Left ventricle myocardium inferior (tissue), 1 donor: ENCODE results near the gene MRTFB. TPM values are rescaled to one million over a fixed set of nuclear protein-coding genes. Genes with fewer than 3 reads are reported as not detected.

ENCODE experiments used
- DNase-seq: peaks from one replicate; pipeline ENCODE4 v3.0.0-alpha.2; 2020
- H3K27ac ChIP-seq: fragments of 200-600 bp; replicated peaks from 2 replicates; pipeline ENCODE4 v1.8.0; 2021
- H3K27me3 ChIP-seq: fragments of 200-600 bp; 2 replicates; pipeline ENCODE4 v1.8.0; 2021; ENCODE audit warnings: low read depth
- H3K36me3 ChIP-seq: fragments of 200-600 bp; 2 replicates; pipeline ENCODE4 v1.8.0; 2021
- H3K4me1 ChIP-seq: fragments of 200-600 bp; 2 replicates; pipeline ENCODE4 v1.8.0; 2021
- H3K4me3 ChIP-seq: fragments of 200-600 bp; 2 replicates; pipeline ENCODE4 v1.8.0; 2021; ENCODE audit warnings: mild to moderate bottlenecking, moderate library complexity
- H3K9me3 ChIP-seq: fragments of 200-600 bp; replicated peaks from 2 replicates; pipeline ENCODE4 v1.8.0; 2021
- intact Hi-C: fragments of 100-400 bp; cut with micrococcal nuclease; formaldehyde crosslinking; loops from one replicate; pipeline ENCODE4 v1.11.0; 2022
- total RNA-seq: library from RNA; stranded (reverse); fragmentation: NEBNext Ultra II Directional; extraction: Animal tissue kit (Norgen Biotek cat#: 25700); gene quantifications from one replicate; pipeline ENCODE4 v1.2.1, GENCODE V29; 2021
- TF ChIP-seq, protein P1 (sequence below): fragments of 200-600 bp; IDR thresholded peaks from 2 replicates; pipeline ENCODE4 v1.8.0; 2021; ENCODE audit warnings: antibody characterized with exemption, mild to moderate bottlenecking, borderline replicate concordance
- donor health status: DM: no; HTN: yes; CAD: no; lungs with severe emphysema.

Gene MRTFB
- total RNA-seq, 1 donor from 2014 or later: 24.3 TPM

DNA sequence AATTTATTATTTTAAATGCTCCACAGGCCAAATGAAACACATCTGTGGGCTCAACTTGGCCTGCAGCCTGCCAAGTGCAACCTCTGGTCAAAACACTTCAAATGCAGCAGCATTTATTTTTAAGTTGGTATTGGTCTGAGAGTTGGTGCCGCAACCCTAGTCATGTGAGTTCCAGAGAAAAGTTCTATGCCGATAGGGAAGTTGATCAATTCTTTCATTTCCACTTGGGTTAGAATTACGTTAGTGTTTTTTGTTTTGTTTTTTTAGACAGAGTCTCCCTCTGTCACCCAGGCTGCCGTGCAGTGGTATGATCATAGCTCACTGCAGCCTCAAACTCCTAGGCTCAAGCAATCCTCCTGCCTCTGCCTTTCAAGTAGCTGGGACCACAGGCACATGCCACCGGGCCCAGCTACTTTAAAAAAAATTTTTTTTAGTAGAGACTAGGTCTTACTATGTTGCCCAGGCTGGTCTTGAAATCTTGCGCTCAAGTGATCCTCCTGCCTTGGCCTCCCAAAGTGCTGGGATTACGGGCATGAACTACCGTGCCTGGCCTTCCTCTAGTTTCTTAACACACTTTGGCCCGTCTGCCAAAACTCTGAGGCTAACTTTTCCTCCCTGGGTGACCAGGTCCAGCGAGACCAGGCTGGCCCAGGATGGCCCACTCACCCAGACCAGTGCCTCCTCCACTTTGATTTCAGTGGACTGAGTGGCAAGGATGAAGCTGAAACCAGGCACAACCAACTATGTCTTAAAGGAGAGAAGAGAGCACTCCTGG, 221.1 kb downstream of the MRTFB start:
- no peaks in the 10 kb centered on the region for H3K27me3 ChIP-seq
- TF ChIP-seq, protein P1, sequence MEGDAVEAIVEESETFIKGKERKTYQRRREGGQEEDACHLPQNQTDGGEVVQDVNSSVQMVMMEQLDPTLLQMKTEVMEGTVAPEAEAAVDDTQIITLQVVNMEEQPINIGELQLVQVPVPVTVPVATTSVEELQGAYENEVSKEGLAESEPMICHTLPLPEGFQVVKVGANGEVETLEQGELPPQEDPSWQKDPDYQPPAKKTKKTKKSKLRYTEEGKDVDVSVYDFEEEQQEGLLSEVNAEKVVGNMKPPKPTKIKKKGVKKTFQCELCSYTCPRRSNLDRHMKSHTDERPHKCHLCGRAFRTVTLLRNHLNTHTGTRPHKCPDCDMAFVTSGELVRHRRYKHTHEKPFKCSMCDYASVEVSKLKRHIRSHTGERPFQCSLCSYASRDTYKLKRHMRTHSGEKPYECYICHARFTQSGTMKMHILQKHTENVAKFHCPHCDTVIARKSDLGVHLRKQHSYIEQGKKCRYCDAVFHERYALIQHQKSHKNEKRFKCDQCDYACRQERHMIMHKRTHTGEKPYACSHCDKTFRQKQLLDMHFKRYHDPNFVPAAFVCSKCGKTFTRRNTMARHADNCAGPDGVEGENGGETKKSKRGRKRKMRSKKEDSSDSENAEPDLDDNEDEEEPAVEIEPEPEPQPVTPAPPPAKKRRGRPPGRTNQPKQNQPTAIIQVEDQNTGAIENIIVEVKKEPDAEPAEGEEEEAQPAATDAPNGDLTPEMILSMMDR: no peak
- DNase-seq: no peak
- no peaks in the 10 kb centered on the region for H3K4me1 ChIP-seq
- no peak overlapping the region for H3K27ac ChIP-seq
- H3K9me3 ChIP-seq: peaks cover 15% of the 10 kb centered on the region
- no peak overlapping the region for H3K4me3 ChIP-seq
- no peaks in the 10 kb centered on the region for H3K36me3 ChIP-seq
- intact Hi-C loops: no loop called here

DNA sequence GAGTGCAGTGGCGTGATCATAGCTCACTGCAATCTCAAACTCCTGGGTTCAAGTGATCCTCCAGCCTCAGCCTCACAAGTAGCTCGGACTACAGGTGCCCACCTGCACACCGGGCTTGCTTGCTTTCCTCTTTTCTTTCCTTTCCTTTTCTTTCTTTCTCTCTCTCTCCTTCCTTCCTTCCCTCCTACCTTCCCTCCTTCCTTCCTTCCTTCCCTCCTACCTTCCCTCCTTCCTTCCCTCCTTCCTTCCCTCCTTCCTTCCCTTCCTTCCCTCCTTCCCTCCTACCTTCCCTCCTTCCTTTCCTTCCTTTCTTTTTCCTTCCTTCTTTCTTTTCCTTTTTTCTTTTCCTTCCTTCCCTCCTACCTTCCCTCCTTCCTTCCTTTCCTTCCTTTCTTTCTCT, 225.5 kb downstream of the MRTFB start:
- TF ChIP-seq, protein P1: no peak
- no peaks in the 10 kb centered on the region for H3K9me3 ChIP-seq
- no peak overlapping the region for H3K4me3 ChIP-seq
- H3K36me3 ChIP-seq: no peaks in the 10 kb centered on the region
- peaks cover 11% of the 10 kb centered on the region for H3K4me1 ChIP-seq
- no peak for DNase-seq
- no peaks in the 10 kb centered on the region for H3K27me3 ChIP-seq
- intact Hi-C loops: no loop called here
- H3K27ac ChIP-seq: no peak overlapping the region

DNA sequence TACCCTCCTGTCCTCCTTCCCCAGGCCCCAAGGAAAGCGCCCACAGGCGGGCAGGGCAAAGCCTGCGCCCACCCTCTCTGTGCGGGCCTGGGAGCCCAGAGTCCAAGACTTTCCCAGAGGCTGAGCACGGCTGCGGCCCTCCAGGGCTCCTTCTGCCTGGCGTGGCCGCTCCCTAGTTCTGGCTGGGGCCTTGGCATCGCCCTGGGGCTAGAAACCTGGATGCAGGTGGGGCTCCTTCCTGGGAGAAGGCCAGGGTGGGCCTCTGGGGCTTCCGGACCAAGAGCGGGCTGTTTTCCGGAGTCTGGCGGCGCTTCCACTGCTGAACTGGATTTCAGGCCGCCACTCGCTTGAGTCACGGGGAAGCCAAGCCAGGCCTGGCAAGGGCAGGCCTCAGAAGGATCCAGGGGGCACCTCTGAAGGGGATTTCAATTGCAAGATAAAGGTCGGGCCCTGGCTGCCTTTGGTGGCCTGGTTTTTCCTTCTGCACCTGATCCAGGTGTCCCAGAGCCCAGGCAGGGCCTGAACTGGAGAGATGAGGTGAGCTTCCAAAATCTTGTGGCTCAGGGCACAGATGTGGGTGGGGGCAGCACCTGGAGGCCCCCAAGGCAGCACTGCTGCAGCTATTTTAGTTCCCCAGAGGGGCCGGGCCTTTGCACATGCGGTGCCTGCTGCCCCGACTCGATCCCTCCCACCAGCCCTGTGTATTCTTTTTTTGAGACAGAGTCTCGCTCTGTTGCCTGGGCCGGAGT, 227.4 kb downstream of the MRTFB start:
- Histone ChIP-seq H3K4me1 (peaks cover 25% of the 10 kb centered on the region), H3K9me3 (no peaks in the 10 kb centered on the region), H3K36me3 (no peaks in the 10 kb centered on the region), H3K27me3 (peaks cover 9% of the 10 kb centered on the region), H3K27ac (no peak overlapping the region), H3K4me3 (no peak overlapping the region)
- TF ChIP-seq, protein P1: no peak
- intact Hi-C loops: no loop called here
- no peak for DNase-seq

DNA sequence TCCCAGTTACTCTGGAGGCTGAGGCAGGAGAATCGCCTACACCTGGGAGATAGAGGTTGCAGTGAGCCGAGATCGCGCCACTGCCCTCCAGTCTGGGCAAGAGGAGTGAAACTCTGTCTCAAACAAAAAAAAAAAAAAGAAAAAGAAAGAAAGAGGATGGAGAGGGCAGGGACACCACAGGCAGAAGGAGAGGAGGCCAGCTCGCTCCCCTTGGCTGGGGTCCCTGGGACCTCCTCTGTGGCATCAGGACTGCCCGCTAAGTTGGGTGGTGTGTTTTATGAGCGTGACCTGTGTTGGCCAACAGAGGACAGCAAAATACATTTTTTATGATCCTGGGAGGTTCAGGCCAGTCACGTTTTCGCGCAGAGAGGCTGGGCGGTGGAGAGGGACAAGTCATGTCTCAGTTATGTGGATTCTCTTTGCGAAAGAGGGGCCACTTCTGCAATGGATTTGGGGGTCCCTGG, 229.6 kb downstream of the MRTFB start:
- Histone ChIP-seq H3K4me1 (peaks cover 47% of the 10 kb centered on the region), H3K27ac (peak overlapping the region; percentile 91), H3K27me3 (peaks cover 9% of the 10 kb centered on the region), H3K9me3 (no peaks in the 10 kb centered on the region), H3K4me3 (peak overlapping the region; percentile 96), H3K36me3 (no peaks in the 10 kb centered on the region)
- intact Hi-C loops: no loop called here
- peak; percentile 63 for DNase-seq
- TF ChIP-seq, protein P1: peak; percentile 70

DNA sequence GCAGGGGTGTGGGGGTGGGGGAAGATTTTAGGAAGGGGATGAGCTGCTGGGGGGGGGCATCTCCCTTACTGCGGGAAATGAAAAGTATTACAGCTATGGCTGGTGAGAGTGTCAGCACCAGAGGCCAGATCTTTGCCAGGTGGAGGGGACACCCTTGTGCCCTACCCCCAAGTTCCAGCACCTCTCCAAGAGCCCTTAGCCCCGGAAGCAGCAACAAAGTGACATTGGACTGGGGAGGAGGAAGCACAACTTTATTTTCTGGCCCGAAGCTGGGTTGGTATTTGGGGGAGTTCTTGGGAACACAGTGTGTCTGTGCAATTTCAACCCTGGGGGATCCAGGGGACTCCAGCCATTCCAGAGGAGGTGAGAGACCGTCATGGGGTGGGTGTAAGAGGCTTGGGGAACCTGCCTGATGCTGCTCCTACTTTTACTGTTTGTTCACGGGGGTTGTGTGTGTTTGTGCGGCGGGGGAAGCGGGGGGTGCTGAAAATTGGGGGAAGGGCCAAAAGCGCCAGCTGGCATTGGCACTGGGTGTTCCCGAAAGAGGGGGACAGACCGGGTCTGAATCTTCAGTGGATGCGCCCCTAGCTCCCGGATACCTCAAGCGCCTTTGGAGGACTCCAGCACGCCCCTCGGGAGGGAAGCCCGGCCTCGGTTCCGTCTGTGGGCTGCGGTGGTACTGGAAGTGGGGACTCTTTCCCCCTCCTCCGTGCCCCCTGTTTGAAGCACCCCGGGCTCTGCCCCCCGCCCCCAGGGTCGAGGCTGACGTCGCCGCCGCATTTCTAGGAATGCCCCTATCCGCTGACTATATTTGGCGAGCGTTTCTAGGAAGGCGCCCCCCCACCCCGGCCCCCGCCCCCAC, 230.3 kb downstream of the MRTFB start:
- peak overlapping the region; percentile 96 for H3K4me3 ChIP-seq
- intact Hi-C loops: no loop called here
- H3K36me3 ChIP-seq: no peaks in the 10 kb centered on the region
- TF ChIP-seq, protein P1: no peak
- peaks cover 9% of the 10 kb centered on the region for H3K27me3 ChIP-seq
- peak overlapping the region; percentile 91 for H3K27ac ChIP-seq
- DNase-seq: no peak
- no peaks in the 10 kb centered on the region for H3K9me3 ChIP-seq
- peaks cover 54% of the 10 kb centered on the region for H3K4me1 ChIP-seq
